HTERT RPE-1 (cell line): ENCODE measurements around the gene AK3.
"Not testable (repeated sequence)": the region's sequence is repeated elsewhere in the genome, so short reads cannot be mapped to it uniquely, and the experiment has no call there.

Experiments used
- in situ Hi-C: fragments of 300-500 bp; cut with MboI; formaldehyde crosslinking; loops from 4 replicates; pipeline ENCODE4 v1.14.3; 2020; ENCODE audit warnings: low sequenced_read_pairs

Gene AK3

DNA sequence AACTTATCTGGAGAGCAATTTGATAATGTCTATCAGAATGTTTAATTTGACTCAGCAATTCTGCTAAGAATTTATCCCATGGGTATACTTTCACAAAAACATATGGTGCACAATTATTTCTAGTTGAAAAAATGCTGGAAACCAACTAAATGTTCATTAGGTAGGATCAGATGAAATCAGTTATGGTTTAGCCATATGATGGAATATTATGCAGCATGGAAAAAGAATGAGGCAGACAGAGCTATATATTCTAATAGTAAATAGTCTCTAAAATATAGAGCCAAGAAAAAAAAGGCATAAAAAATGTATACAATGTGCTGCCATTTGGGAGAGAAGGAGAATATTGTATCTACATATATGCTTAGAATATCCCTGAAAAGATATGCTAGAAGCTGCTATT, 71.1 kb downstream of the AK3 start:
- in situ Hi-C loops = no loop called here

DNA sequence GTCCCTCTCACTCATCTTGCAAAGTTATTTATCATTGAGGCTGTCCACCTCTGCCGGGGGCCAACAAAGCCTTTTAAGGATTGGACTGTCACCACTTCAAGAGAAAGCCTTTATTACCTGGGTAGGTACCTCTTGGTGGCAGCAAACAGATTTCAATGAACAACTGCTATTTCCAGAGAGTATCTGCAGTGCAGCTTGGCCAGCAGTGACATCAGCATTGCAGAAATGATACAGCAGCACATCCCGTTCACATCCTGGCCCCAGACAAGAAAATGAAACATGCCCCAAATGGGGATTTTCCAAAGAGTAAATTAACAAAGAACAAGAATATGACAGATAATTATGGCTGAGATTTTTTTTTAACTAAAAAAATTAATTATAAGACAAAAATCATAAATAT, 72.4 kb downstream of the AK3 start:
- in situ Hi-C loops = no loop called here

- in situ Hi-C loops = no loop called here
Measured at GRCh38 chr9:4667681-4668080, 73.3 kb downstream of the AK3 start.

- in situ Hi-C loops = no loop called here
Measured at GRCh38 chr9:4666042-4666699, 74.8 kb downstream of the AK3 start, which contains the start of gene SPATA6L. Gene SPATA6L, minus strand, starts transcription at chr9:4666480. Its CDS starts 230 bp downstream, at chr9:4666250.

GRCh38 chr9:4665357-4665756, 75.6 kb downstream of the AK3 start:
- in situ Hi-C loops = no loop called here

DNA sequence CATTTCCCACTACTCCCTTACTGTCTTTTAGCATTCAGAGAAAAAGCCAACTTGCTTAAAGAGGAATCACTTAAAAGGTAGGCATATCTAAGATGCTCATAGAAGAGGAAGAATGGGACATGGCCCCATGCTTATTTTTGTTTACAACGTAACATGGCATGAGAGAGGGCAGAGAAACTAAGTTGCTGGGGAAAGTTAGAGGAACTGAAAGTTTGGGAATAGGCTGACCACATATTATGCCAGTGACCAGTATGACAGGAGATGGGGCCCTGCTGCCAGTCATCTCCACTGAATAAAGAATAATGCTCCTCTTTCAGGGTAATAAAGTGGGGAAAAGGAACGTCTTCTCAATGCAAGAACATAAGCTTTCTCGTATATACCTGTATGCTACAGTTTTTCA, 77.0 kb downstream of the AK3 start:
- in situ Hi-C loops = no loop called here

DNA sequence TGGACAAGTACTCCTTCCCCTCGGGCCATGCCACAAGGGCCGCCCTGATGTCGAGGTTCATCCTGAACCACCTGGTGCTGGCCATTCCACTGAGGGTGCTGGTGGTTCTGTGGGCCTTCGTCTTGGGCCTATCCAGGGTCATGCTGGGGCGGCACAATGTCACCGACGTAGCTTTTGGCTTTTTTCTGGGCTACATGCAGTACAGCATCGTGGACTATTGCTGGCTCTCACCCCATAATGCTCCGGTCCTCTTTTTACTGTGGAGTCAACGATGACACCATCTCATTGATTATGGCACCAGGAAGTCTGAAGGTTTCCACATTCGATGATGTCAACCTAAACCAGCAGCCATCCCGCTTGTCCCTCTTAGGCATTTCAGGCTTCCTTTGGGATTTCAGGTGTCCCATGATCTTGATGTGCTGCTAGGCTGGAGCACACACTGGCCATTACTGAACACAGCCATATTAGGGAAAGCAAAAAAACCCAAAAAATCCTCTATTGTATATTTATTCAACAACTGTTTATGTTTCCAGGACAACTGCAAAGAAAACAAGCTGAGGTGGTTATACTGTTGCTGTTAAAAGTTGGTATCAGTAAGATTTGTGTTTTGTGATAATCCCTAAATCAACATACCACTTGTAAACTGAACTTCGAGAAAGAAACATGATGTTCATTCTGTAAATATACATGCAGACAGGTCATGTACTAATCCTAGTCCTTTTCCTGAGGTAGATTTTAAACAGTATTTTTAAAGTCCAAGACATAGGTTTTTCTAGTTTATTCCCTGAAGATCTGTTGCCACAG, 77.8 kb downstream of the AK3 start:
- in situ Hi-C loops = no loop called here

- in situ Hi-C loops = no loop called here
Measured at GRCh38 chr9:4662108-4662988, 78.7 kb downstream of the AK3 start, which contains the start of gene PLPP6. Gene PLPP6, plus strand, starts transcription at chr9:4662294. Its CDS starts 82 bp downstream, at chr9:4662376.

DNA sequence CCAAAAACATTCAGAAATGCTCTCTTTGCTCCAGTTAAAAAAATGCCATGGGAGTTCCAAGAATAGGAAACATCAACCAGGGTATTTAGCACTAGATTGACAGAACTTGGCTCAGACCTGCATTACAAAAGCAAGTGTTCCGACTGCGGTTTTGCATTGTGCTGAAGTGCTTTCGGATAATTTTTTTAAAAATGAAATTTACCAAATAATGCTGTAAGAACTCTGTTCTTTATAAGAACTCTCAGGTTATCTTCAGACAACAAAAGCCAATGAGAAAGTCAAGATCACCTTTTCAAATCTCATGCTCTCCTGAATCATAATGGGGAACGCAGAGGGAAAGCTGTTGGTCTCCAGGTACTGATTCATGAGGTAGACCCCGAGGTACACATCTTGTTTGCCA, 79.4 kb downstream of the AK3 start:
- in situ Hi-C loops = no loop called here

DNA sequence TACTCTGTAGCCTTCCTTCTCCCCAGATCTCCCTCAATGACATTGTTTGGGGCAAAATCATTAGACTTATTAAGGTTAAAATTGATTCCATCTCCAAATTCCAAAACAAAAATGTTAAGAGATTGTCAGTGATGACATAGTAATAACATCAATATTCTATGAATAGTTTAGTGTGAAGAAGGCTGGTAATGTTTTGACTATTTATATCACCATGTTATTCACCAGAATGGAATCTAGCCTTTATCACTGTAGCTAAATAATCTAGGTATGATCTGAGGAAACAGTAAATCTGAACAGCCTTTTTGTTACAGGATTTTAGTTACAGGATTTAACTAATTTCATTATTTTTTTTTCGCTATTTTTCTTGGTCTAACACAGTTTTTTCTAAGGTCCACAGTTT, 79.8 kb downstream of the AK3 start:
- in situ Hi-C loops = no loop called here

- in situ Hi-C loops = not testable (repeated sequence)
Measured at GRCh38 chr9:4660665-4661064, 80.3 kb downstream of the AK3 start.
